Right lobe of liver (tissue), 6 donors: Measurements from ENCODE around the gene CCL5. TPM values are rescaled to one million over a fixed set of nuclear protein-coding genes. Genes with fewer than 3 reads are reported as not detected.
A peak's percentile ranks its signal among the peaks of the same experiment; 100 is the strongest.

Experiments
- ATAC-seq, 4 donors: fragments of 200-7000 bp; cut with Tn5 transposase; one replicate each; pipeline ENCODE4 v1.9.1; 2020; ENCODE audit warnings: mild to moderate bottlenecking in 4 of 4, moderate library complexity in 4 of 4
- DNase-seq, 3 donors: peaks; one replicate each; pipeline ENCODE4 v3.0.0-alpha.2; 2020
- H3K27ac ChIP-seq, 3 donors: fragments of 200-600 bp; one replicate each; pipeline ENCODE4 v1.8.0; 2022
- H3K27me3 ChIP-seq, 2 donors: fragments of 200-600 bp; one replicate each; pipeline ENCODE4 v1.8.0; 2022
- H3K36me3 ChIP-seq, 4 donors: fragments of 200-600 bp; sonication (generic) in 1 of 4; one replicate each; pipeline versions ENCODE4 v1.5.1 to v1.8.0; 2017 to 2022; ENCODE audit warnings: control low read depth in 1 of 4
- H3K4me1 ChIP-seq, 4 donors: fragments of 200-600 bp; sonication (generic) in 1 of 4; one replicate each; pipeline versions ENCODE4 v1.5.1 to v1.8.0; 2017 to 2022; ENCODE audit warnings: control low read depth in 1 of 4
- H3K4me3 ChIP-seq, 3 donors: fragments of 200-600 bp; one replicate each; pipeline ENCODE4 v1.8.0; 2022
- H3K9me3 ChIP-seq, 4 donors: fragments of 200-600 bp; sonication (generic) in 1 of 4; one replicate each; pipeline versions ENCODE4 v1.5.1 to v1.8.0; 2017 to 2022; ENCODE audit warnings: control low read depth in 1 of 4
- CTCF ChIP-seq, 4 donors: fragments of 200-600 bp in 3 of 4; fragments of 450-650 bp in 1 of 4; IDR thresholded peaks; one replicate each; pipeline versions ENCODE4 v1.5.1 to v1.8.0; 2016 to 2022; ENCODE audit warnings: antibody characterized with exemption in 4 of 4, mild to moderate bottlenecking in 2 of 4
- POLR2A ChIP-seq: fragments of 450-650 bp; IDR thresholded peaks from one replicate; pipeline ENCODE4 v1.6.1; 2017; ENCODE audit warnings: antibody characterized with exemption, mild to moderate bottlenecking
- WGBS: methylation state at CpG from one replicate; pipeline ENCODE4 v1.1.6; 2018; ENCODE audit warnings: low coverage, low lambda C conversion rate; ENCODE audit not compliant: insufficient coverage; ENCODE audit errors: missing lambda C conversion rate; 5-methylcytosine and 5-hydroxymethylcytosine counted together
- intact Hi-C, 2 donors: fragments of 100-400 bp; cut with DNase I; formaldehyde crosslinking; loops; one replicate each; pipeline versions ENCODE4 v1.11.2 to v1.14.1; 2022
- total RNA-seq, 6 experiments: library from RNA; depleted of rRNA in 2 of 6; stranded (reverse); fragments of >200 nt in 2 of 6; fragmentation: NEBNext Ultra II Directional in 3 of 6; extraction: Animal tissue kit (Norgen Biotek cat#: 25700) in 3 of 6; gene quantifications; one replicate each; pipeline versions ENCODE4 v1.1.0 to v1.2.4, GENCODE V29; 2016 to 2023
- donor health status: DM: no; HTN: yes; CAD: no.
- donor health status: DM: no; HTN: no; CAD: no.
- donor health status: DM: no; HTN: no; CAD: no.
- donor health status: DM: no; HTN: yes; CAD: no.
- donor health status: DM: no; HTN: yes; CAD: no.

The CCL5 gene
- total RNA-seq, 6 experiments from 2014 or later = 0.53 to 3.4 (median 2.5) TPM

GRCh38 chr17:35867574-35867973 is 12.6 kb downstream of the CCL5 start:
- no peak for ATAC-seq
- WGBS = 100% methylated on average over 3 of the region's 3 CpGs
- intact Hi-C loops = no loop called here
- no peak for DNase-seq
- TF ChIP-seq POLR2A (no peak), CTCF (IDR thresholded peaks at IDR 0.05) (no peak)
- Histone ChIP-seq H3K9me3 (no peaks in the 10 kb centered on the region), H3K4me1 (no peaks in the 10 kb centered on the region), H3K36me3 (no peaks in the 10 kb centered on the region), H3K27ac (no peak overlapping the region), H3K4me3 (no peak overlapping the region), H3K27me3 (no peaks in the 10 kb centered on the region)

GRCh38 chr17:35866341-35866950 is 13.7 kb downstream of the CCL5 start:
- no peak overlapping the region for H3K27ac ChIP-seq
- intact Hi-C loops = no loop called here
- H3K4me3 ChIP-seq = no peak overlapping the region
- no peaks in the 10 kb centered on the region for H3K4me1 ChIP-seq
- DNase-seq = no peak
- H3K9me3 ChIP-seq = no peaks in the 10 kb centered on the region
- WGBS = no CpG with 5 or more reads among the region's 1 CpG
- H3K27me3 ChIP-seq = no peaks in the 10 kb centered on the region
- H3K36me3 ChIP-seq = no peaks in the 10 kb centered on the region
- peak in 1 of 4 donors; percentile 32 for ATAC-seq
- no peak for TF ChIP-seq POLR2A
- TF ChIP-seq CTCF (IDR thresholded peaks at IDR 0.05) = no peak

- Histone ChIP-seq H3K36me3 (no peaks in the 10 kb centered on the region), H3K27ac (no peak overlapping the region), H3K4me1 (no peaks in the 10 kb centered on the region), H3K4me3 (no peak overlapping the region), H3K27me3 (no peaks in the 10 kb centered on the region), H3K9me3 (no peaks in the 10 kb centered on the region)
- 68% methylated on average over 2 of the region's 3 CpGs for WGBS
- no peak for ATAC-seq
- TF ChIP-seq CTCF (IDR thresholded peaks at IDR 0.05) (no peak), POLR2A (no peak)
- no peak for DNase-seq
- intact Hi-C loops = no loop called here
Measured at GRCh38 chr17:35865412-35866340, 14.5 kb downstream of the CCL5 start.

- H3K27ac ChIP-seq = no peak overlapping the region
- H3K27me3 ChIP-seq = no peaks in the 10 kb centered on the region
- H3K4me1 ChIP-seq = no peaks in the 10 kb centered on the region
- DNase-seq (no peak), ATAC-seq (peak in 1 of 4 donors; percentile 23)
- TF ChIP-seq POLR2A = no peak
- no peak for TF ChIP-seq CTCF (IDR thresholded peaks at IDR 0.05)
- no peaks in the 10 kb centered on the region for H3K9me3 ChIP-seq
- intact Hi-C loops = no loop called here
- H3K4me3 ChIP-seq = no peak overlapping the region
- WGBS = no CpG with 5 or more reads among the region's 7 CpGs
- no peaks in the 10 kb centered on the region for H3K36me3 ChIP-seq
Measured at GRCh38 chr17:35864853-35865252, 15.3 kb downstream of the CCL5 start.
